Neural cell (in vitro differentiated cells): ENCODE measurements around the gene DNAH6. TPM values are rescaled to one million over a fixed set of nuclear protein-coding genes. Genes with fewer than 3 reads are reported as not detected.
"Not testable (repeated sequence)": the region's sequence is repeated elsewhere in the genome, so short reads cannot be mapped to it uniquely, and the experiment has no call there.

Experiments
- H2AFZ ChIP-seq: fragments of 200-600, 300-800 bp; sonication (generic), shearing (Covaris generic); 2 replicates; pipeline ENCODE4 v1.6.0; 2014; ENCODE audit warnings: low read depth, mild to moderate bottlenecking, antibody characterized with exemption, low read length, moderate library complexity
- H3F3A ChIP-seq: fragments of 200-600 bp; shearing (Covaris generic); 2 replicates; pipeline ENCODE4 v1.6.1; 2016; ENCODE audit warnings: mild to moderate bottlenecking, moderate library complexity, mixed read lengths, antibody characterized with exemption, low read length; ENCODE audit not compliant: insufficient read depth, poor library complexity, severe bottlenecking
- H3K27ac ChIP-seq: fragments of 200-600, 300-800 bp; sonication (generic), shearing (Covaris generic); 2 replicates; pipeline ENCODE4 v1.5.1; 2014; ENCODE audit warnings: mild to moderate bottlenecking, low read length, moderate library complexity
- H3K27me3 ChIP-seq: fragments of 300-800, 200-600 bp; sonication (generic), shearing (Covaris generic); 2 replicates; pipeline ENCODE4 v1.6.0; 2014; ENCODE audit warnings: mild to moderate bottlenecking, low read depth, low read length, moderate library complexity; ENCODE audit not compliant: insufficient read depth
- H3K36me3 ChIP-seq: fragments of 300-800, 200-600 bp; sonication (generic), shearing (Covaris generic); 2 replicates; pipeline ENCODE4 v1.5.1; 2014; ENCODE audit warnings: mild to moderate bottlenecking, antibody characterized with exemption, low read length, moderate library complexity; ENCODE audit not compliant: insufficient read depth
- H3K4me2 ChIP-seq: fragments of 300-800, 200-600 bp; sonication (generic), shearing (Covaris generic); 2 replicates; pipeline ENCODE4 v1.6.0; 2014; ENCODE audit warnings: mild to moderate bottlenecking, low read length
- H3K4me3 ChIP-seq: fragments of 300-800, 200-600 bp; sonication (generic), shearing (Covaris generic); 2 replicates; pipeline ENCODE4 v1.5.1; 2014; ENCODE audit warnings: mild to moderate bottlenecking, low read length, moderate library complexity
- H3K79me2 ChIP-seq: fragments of 200-600 bp; shearing (Covaris generic); replicated peaks from 2 replicates; pipeline ENCODE4 v1.6.0; 2014; ENCODE audit warnings: mild to moderate bottlenecking, low read length, moderate library complexity; ENCODE audit not compliant: insufficient read depth
- H3K9ac ChIP-seq: fragments of 300-800, 200-600 bp; sonication (generic), shearing (Covaris generic); 2 replicates; pipeline ENCODE4 v1.6.1; 2016; ENCODE audit warnings: mild to moderate bottlenecking, low read length, mixed read lengths
- H3K9me2 ChIP-seq: fragments of 200-600 bp; shearing (Covaris generic); 2 replicates; pipeline ENCODE4 v1.6.1; 2016; ENCODE audit warnings: mild to moderate bottlenecking, low read length, mixed read lengths; ENCODE audit not compliant: insufficient read depth
- H3K9me3 ChIP-seq: fragments of 200-600, 300-800 bp; sonication (generic), shearing (Covaris generic); 2 replicates; pipeline ENCODE4 v1.6.1; 2016; ENCODE audit warnings: mild to moderate bottlenecking, mixed run types, low read length, moderate library complexity, mixed read lengths
- H4K20me1 ChIP-seq: fragments of 200-600 bp; shearing (Covaris generic); 2 replicates; pipeline ENCODE4 v1.6.1; 2016; ENCODE audit warnings: mild to moderate bottlenecking, mixed run types; ENCODE audit not compliant: insufficient read depth
- CTCF ChIP-seq: fragments of 450-650 bp; IDR thresholded peaks from 2 replicates; pipeline ENCODE4 v1.5.1; 2014; ENCODE audit warnings: antibody characterized with exemption, mild to moderate bottlenecking, moderate library complexity; ENCODE audit not compliant: poor library complexity, severe bottlenecking
- EP300 ChIP-seq: fragments of 450-650 bp; conservative IDR thresholded peaks from 2 replicates; pipeline ENCODE4 v1.6.1; 2014; ENCODE audit warnings: antibody characterized with exemption, mild to moderate bottlenecking, moderate library complexity; ENCODE audit not compliant: poor library complexity, severe bottlenecking
- EZH2 ChIP-seq: fragments of 200-600, 300-800 bp; shearing (Covaris generic), sonication (generic); IDR thresholded peaks from 2 replicates; pipeline ENCODE4 v1.6.1; 2014; ENCODE audit warnings: antibody characterized with exemption, low read length, borderline replicate concordance, mild to moderate bottlenecking; ENCODE audit not compliant: insufficient read depth, poor library complexity, severe bottlenecking
- MXI1 ChIP-seq: fragments of 450-650 bp; conservative IDR thresholded peaks from 2 replicates; pipeline ENCODE4 v1.6.1; 2014; ENCODE audit warnings: antibody characterized with exemption, mild to moderate bottlenecking; ENCODE audit not compliant: poor library complexity, severe bottlenecking
- POLR2AphosphoS5 ChIP-seq: IDR thresholded peaks from 2 replicates; pipeline ENCODE4 v1.6.1; 2012
- RAD21 ChIP-seq: fragments of 450-650 bp; conservative IDR thresholded peaks from 2 replicates; pipeline ENCODE4 v1.6.1; 2014; ENCODE audit warnings: antibody characterized with exemption, mild to moderate bottlenecking, moderate library complexity
- REST ChIP-seq: IDR thresholded peaks from 2 replicates; pipeline ENCODE4 v1.6.1; 2012; ENCODE audit warnings: borderline replicate concordance
- SMC3 ChIP-seq: fragments of 450-650 bp; conservative IDR thresholded peaks from 2 replicates; pipeline ENCODE4 v1.6.1; 2014; ENCODE audit warnings: antibody characterized with exemption, mild to moderate bottlenecking, moderate library complexity; ENCODE audit not compliant: poor library complexity
- TAF1 ChIP-seq: IDR thresholded peaks from 2 replicates; pipeline ENCODE4 v1.6.1; 2012; ENCODE audit warnings: low read depth
- polyA plus RNA-seq: library from polyadenylated mRNA; depleted of rRNA; stranded (reverse); fragments of >200 nt; gene quantifications from 2 replicates; pipeline ENCODE4 v1.2.3, GENCODE V29; 2014

The DNAH6 gene
- polyA plus RNA-seq, 1 donor from 2014 or later, result 2.1 TPM

- H3K9ac ChIP-seq, result no peak overlapping the region
- H3K36me3 ChIP-seq, result no peaks in the 10 kb centered on the region
- H3K79me2 ChIP-seq, result no peaks in the 10 kb centered on the region
- H4K20me1 ChIP-seq, result no peaks in the 10 kb centered on the region
- no peak overlapping the region for H3K27ac ChIP-seq
- no peaks in the 10 kb centered on the region for H3K9me2 ChIP-seq
- H3F3A ChIP-seq, result no peaks in the 10 kb centered on the region
- TF ChIP-seq EP300 (no peak), CTCF (no peak), POLR2AphosphoS5 (no peak), MXI1 (no peak), RAD21 (no peak), REST (no peak), SMC3 (no peak), TAF1 (no peak), EZH2 (no peak)
- H3K4me3 ChIP-seq, result no peak overlapping the region
- H2AFZ ChIP-seq, result no peak overlapping the region
- no peaks in the 10 kb centered on the region for H3K27me3 ChIP-seq
- no peak overlapping the region for H3K4me2 ChIP-seq
- H3K9me3 ChIP-seq, result no peaks in the 10 kb centered on the region
Measured at GRCh38 chr2:84550916-84551315, 34.6 kb downstream of the DNAH6 start.

GRCh38 chr2:84551526-84551925 lies 35.2 kb downstream of the DNAH6 start:
- H3K36me3 ChIP-seq, H3K9me3 ChIP-seq, H2AFZ ChIP-seq, H3K79me2 ChIP-seq, H3K27ac ChIP-seq, H3K9ac ChIP-seq, H3K27me3 ChIP-seq, H3F3A ChIP-seq, H3K4me3 ChIP-seq, H4K20me1 ChIP-seq, H3K9me2 ChIP-seq, H3K4me2 ChIP-seq: not testable (repeated sequence)

GRCh38 chr2:84556190-84556589 lies 39.9 kb downstream of the DNAH6 start:
- no peak overlapping the region for H3K4me2 ChIP-seq
- no peaks in the 10 kb centered on the region for H4K20me1 ChIP-seq

More at GRCh38 chr2:84556190-84556589, 39.9 kb downstream of the DNAH6 start:
- no peak overlapping the region for H2AFZ ChIP-seq
- H3F3A ChIP-seq, result no peaks in the 10 kb centered on the region
- no peaks in the 10 kb centered on the region for H3K36me3 ChIP-seq
- no peaks in the 10 kb centered on the region for H3K9me2 ChIP-seq
- no peak for TF ChIP-seq REST
- no peak for TF ChIP-seq MXI1
- TF ChIP-seq SMC3, result no peak
- TF ChIP-seq CTCF, result no peak
- no peak for TF ChIP-seq EP300
- no peak for TF ChIP-seq RAD21
- TF ChIP-seq POLR2AphosphoS5, result no peak
- H3K27me3 ChIP-seq, result no peaks in the 10 kb centered on the region
- no peak overlapping the region for H3K9ac ChIP-seq
- no peak overlapping the region for H3K27ac ChIP-seq
- H3K79me2 ChIP-seq, result no peaks in the 10 kb centered on the region
- no peak overlapping the region for H3K4me3 ChIP-seq
- H3K9me3 ChIP-seq, result no peaks in the 10 kb centered on the region
